Measurements from ENCODE around the gene GALNT14.

GALNT14 gene

GRCh38 chr2:30923623-30924022 is 214.6 kb downstream of the GALNT14 start:
- H3K9me3 ChIP-seq (ENCODE audit: severe bottlenecking), result no peaks in the 10 kb centered on the region
- H3K4me3 ChIP-seq (ENCODE audit: severe bottlenecking), result no peak overlapping the region
- ATAC-seq (ENCODE audit: low read depth) (no peak), DNase-seq (ENCODE audit: low spot score) (no peak)
- no peak for TF ChIP-seq CTCF (IDR thresholded peaks at IDR 0.05; ENCODE audit: poor library complexity, severe bottlenecking)
- H3K27me3 ChIP-seq (ENCODE audit: insufficient read depth, poor library complexity, severe bottlenecking), result no peaks in the 10 kb centered on the region
- H3K36me3 ChIP-seq (ENCODE audit: low read depth), result no peaks in the 10 kb centered on the region
- H3K27ac ChIP-seq (ENCODE audit: poor library complexity, severe bottlenecking), result no peak overlapping the region
- no peaks in the 10 kb centered on the region for H3K4me1 ChIP-seq (ENCODE audit: insufficient read depth, poor library complexity, severe bottlenecking)

- H3K9me3 ChIP-seq (ENCODE audit: severe bottlenecking), result no peaks in the 10 kb centered on the region
- TF ChIP-seq CTCF (IDR thresholded peaks at IDR 0.05; ENCODE audit: poor library complexity, severe bottlenecking), result no peak
- DNase-seq (ENCODE audit: low spot score) (no peak), ATAC-seq (ENCODE audit: low read depth) (no peak)
- no peaks in the 10 kb centered on the region for H3K27me3 ChIP-seq (ENCODE audit: insufficient read depth, poor library complexity, severe bottlenecking)
- H3K4me1 ChIP-seq (ENCODE audit: insufficient read depth, poor library complexity, severe bottlenecking), result no peaks in the 10 kb centered on the region
- no peak overlapping the region for H3K27ac ChIP-seq (ENCODE audit: poor library complexity, severe bottlenecking)
- no peaks in the 10 kb centered on the region for H3K36me3 ChIP-seq (ENCODE audit: low read depth)
- no peak overlapping the region for H3K4me3 ChIP-seq (ENCODE audit: severe bottlenecking)
These were observed 217.7 kb downstream of the GALNT14 start for GRCh38 chr2:30920511-30920910.

- Histone ChIP-seq H3K27ac (ENCODE audit: poor library complexity, severe bottlenecking) (no peak overlapping the region), H3K9me3 (ENCODE audit: severe bottlenecking) (no peaks in the 10 kb centered on the region), H3K4me3 (ENCODE audit: severe bottlenecking) (no peak overlapping the region), H3K36me3 (ENCODE audit: low read depth) (no peaks in the 10 kb centered on the region), H3K27me3 (ENCODE audit: insufficient read depth, poor library complexity, severe bottlenecking) (no peaks in the 10 kb centered on the region), H3K4me1 (ENCODE audit: insufficient read depth, poor library complexity, severe bottlenecking) (no peaks in the 10 kb centered on the region)
- TF ChIP-seq CTCF (IDR thresholded peaks at IDR 0.05; ENCODE audit: poor library complexity, severe bottlenecking), result peak; percentile 25
- DNase-seq (ENCODE audit: low spot score) (no peak), ATAC-seq (ENCODE audit: low read depth) (peak; percentile 63; the same call in 2 of the 3 replicates)
These were observed 222.8 kb downstream of the GALNT14 start for GRCh38 chr2:30915486-30915885.

GRCh38 chr2:30914456-30914855 is 223.8 kb downstream of the GALNT14 start:
- no peak overlapping the region for H3K4me3 ChIP-seq (ENCODE audit: severe bottlenecking)
- no peaks in the 10 kb centered on the region for H3K27me3 ChIP-seq (ENCODE audit: insufficient read depth, poor library complexity, severe bottlenecking)
- TF ChIP-seq CTCF (IDR thresholded peaks at IDR 0.05; ENCODE audit: poor library complexity, severe bottlenecking), result no peak
- no peaks in the 10 kb centered on the region for H3K36me3 ChIP-seq (ENCODE audit: low read depth)
- ATAC-seq (ENCODE audit: low read depth) (no peak), DNase-seq (ENCODE audit: low spot score) (no peak)
- H3K27ac ChIP-seq (ENCODE audit: poor library complexity, severe bottlenecking), result no peak overlapping the region
- H3K4me1 ChIP-seq (ENCODE audit: insufficient read depth, poor library complexity, severe bottlenecking), result no peaks in the 10 kb centered on the region
- no peaks in the 10 kb centered on the region for H3K9me3 ChIP-seq (ENCODE audit: severe bottlenecking)

GRCh38 chr2:30912056-30912455 is 226.2 kb downstream of the GALNT14 start:
- DNase-seq (ENCODE audit: low spot score) (no peak), ATAC-seq (ENCODE audit: low read depth) (no peak)
- Histone ChIP-seq H3K4me1 (ENCODE audit: insufficient read depth, poor library complexity, severe bottlenecking) (no peaks in the 10 kb centered on the region), H3K9me3 (ENCODE audit: severe bottlenecking) (no peaks in the 10 kb centered on the region), H3K27ac (ENCODE audit: poor library complexity, severe bottlenecking) (no peak overlapping the region), H3K4me3 (ENCODE audit: severe bottlenecking) (no peak overlapping the region), H3K27me3 (ENCODE audit: insufficient read depth, poor library complexity, severe bottlenecking) (no peaks in the 10 kb centered on the region), H3K36me3 (ENCODE audit: low read depth) (no peaks in the 10 kb centered on the region)
- no peak for TF ChIP-seq CTCF (IDR thresholded peaks at IDR 0.05; ENCODE audit: poor library complexity, severe bottlenecking)

All from RWPE2 (cell line).